GM18951 (cell line): ENCODE results near the gene IFITM10.
"Not testable (repeated sequence)": the region's sequence is repeated elsewhere in the genome, so short reads cannot be mapped to it uniquely, and the experiment has no call there.

Experiments
- POLR2A ChIP-seq: IDR thresholded peaks from 4 replicates; pipeline ENCODE4 v1.6.1; 2011; ENCODE audit warnings: mild to moderate bottlenecking; ENCODE audit not compliant: insufficient read length, insufficient read depth; ENCODE audit errors: extremely low read depth
- in situ Hi-C: fragments of 300-500 bp; cut with MboI; formaldehyde crosslinking; loops from one replicate; pipeline ENCODE4 v1.12.0; 2022; ENCODE audit warnings: low sequenced_read_pairs, mixed read lengths, inconsistent platforms; ENCODE audit not compliant: unreplicated experiment

Gene IFITM10

GRCh38 chr11:1773131-1773993, 23.0 kb upstream of the IFITM10 start:
- TF ChIP-seq POLR2A: no peak
- in situ Hi-C loops: no loop called here

GRCh38 chr11:1772270-1773130, 22.1 kb upstream of the IFITM10 start:
- no peak for TF ChIP-seq POLR2A
- in situ Hi-C loops: no loop called here

- in situ Hi-C loops: no loop called here
- no peak for TF ChIP-seq POLR2A
Observed at GRCh38 chr11:1771700-1772099, 21.3 kb upstream of the IFITM10 start.

- no peak for TF ChIP-seq POLR2A
- in situ Hi-C loops: no loop called here
Observed at GRCh38 chr11:1771273-1771672, 20.9 kb upstream of the IFITM10 start.

GRCh38 chr11:1770528-1770927, 20.1 kb upstream of the IFITM10 start:
- in situ Hi-C loops: no loop called here
- TF ChIP-seq POLR2A: no peak

GRCh38 chr11:1770061-1770460, 19.7 kb upstream of the IFITM10 start:
- no peak for TF ChIP-seq POLR2A
- in situ Hi-C loops: no loop called here

- in situ Hi-C loops: not testable (repeated sequence)
Observed at GRCh38 chr11:1769304-1769936, 19.0 kb upstream of the IFITM10 start.

GRCh38 chr11:1768141-1768469, 17.7 kb upstream of the IFITM10 start:
- no peak for TF ChIP-seq POLR2A
- in situ Hi-C loops: no loop called here

- TF ChIP-seq POLR2A: no peak
- in situ Hi-C loops: no loop called here
Observed at GRCh38 chr11:1767399-1768140, 17.2 kb upstream of the IFITM10 start.

GRCh38 chr11:1766719-1767398, 16.5 kb upstream of the IFITM10 start:
- in situ Hi-C loops: no loop called here
- no peak for TF ChIP-seq POLR2A

- in situ Hi-C loops: no loop called here
- no peak for TF ChIP-seq POLR2A
Observed at GRCh38 chr11:1765871-1766718, 15.7 kb upstream of the IFITM10 start.
